GM23338 (cell line): ENCODE data around the gene ACTMAP. TPM values are rescaled to one million over a fixed set of nuclear protein-coding genes. Genes with fewer than 3 reads are reported as not detected.

Experiments used
- ATAC-seq: fragments of 200-7000 bp; cut with Tn5 transposase; 3 replicates; pipeline ENCODE4 v1.9.1; 2020
- DNase-seq: peaks from one replicate; pipeline ENCODE4 v3.0.0-alpha.2; 2015; ENCODE audit warnings: low spot score
- H2AFZ ChIP-seq: fragments of 200-600 bp; sonication (generic); 2 replicates; pipeline ENCODE4 v1.8.0; 2016; ENCODE audit warnings: antibody characterized with exemption, mild to moderate bottlenecking, moderate library complexity
- H3F3A ChIP-seq: fragments of 200-600 bp; sonication (generic); replicated peaks from 2 replicates; pipeline ENCODE4 v1.8.0; 2017; ENCODE audit warnings: antibody characterized with exemption, mixed run types, low read depth
- H3K27ac ChIP-seq: fragments of 200-600 bp; sonication (generic); 2 replicates; pipeline ENCODE4 v1.6.1; 2016; ENCODE audit warnings: low read depth
- H3K27me3 ChIP-seq: fragments of 200-600 bp; sonication (generic); 2 replicates; pipeline ENCODE4 v1.8.0; 2016; ENCODE audit warnings: mild to moderate bottlenecking, mixed run types, moderate library complexity; ENCODE audit not compliant: insufficient read depth
- H3K36me3 ChIP-seq: fragments of 200-600 bp; sonication (generic); 2 replicates; pipeline ENCODE4 v1.8.0; 2016; ENCODE audit warnings: mild to moderate bottlenecking; ENCODE audit not compliant: insufficient read depth
- H3K4me1 ChIP-seq: fragments of 200-600 bp; sonication (generic); 2 replicates; pipeline ENCODE4 v1.8.0; 2016; ENCODE audit warnings: mild to moderate bottlenecking, moderate library complexity; ENCODE audit not compliant: insufficient read depth
- H3K4me2 ChIP-seq: fragments of 200-600 bp; sonication (generic); 2 replicates; pipeline ENCODE4 v1.7.1; 2017; ENCODE audit warnings: mixed run types
- H3K4me3 ChIP-seq: fragments of 200-600 bp; sonication (generic); 2 replicates; pipeline ENCODE4 v1.6.1; 2016; ENCODE audit warnings: mixed run types
- H3K79me2 ChIP-seq: fragments of 200-600 bp; sonication (generic); replicated peaks from 2 replicates; pipeline ENCODE4 v1.8.0; 2017; ENCODE audit warnings: mild to moderate bottlenecking; ENCODE audit not compliant: insufficient read depth
- H3K9me2 ChIP-seq: fragments of 200-600 bp; sonication (generic); 2 replicates; pipeline ENCODE4 v1.8.0; 2017; ENCODE audit not compliant: insufficient read depth
- H4K20me1 ChIP-seq: fragments of 200-600 bp; sonication (generic); replicated peaks from 2 replicates; pipeline ENCODE4 v1.8.0; 2017; ENCODE audit warnings: mild to moderate bottlenecking; ENCODE audit not compliant: insufficient read depth
- H3K27ac Mint-ChIP-seq: 2 replicates; pipeline ENCODE4 v1.8.0; 2020; ENCODE audit warnings: inconsistent platforms, mild to moderate bottlenecking, moderate library complexity, mixed read lengths
- H3K27me3 Mint-ChIP-seq: 3 replicates; pipeline ENCODE4 v1.8.0; 2022; ENCODE audit warnings: low read depth, mild to moderate bottlenecking, moderate library complexity, mixed read lengths, inconsistent platforms; ENCODE audit not compliant: insufficient read depth, poor library complexity
- H3K36me3 Mint-ChIP-seq: 3 replicates; pipeline ENCODE4 v1.8.0; 2021; ENCODE audit warnings: low read depth, mild to moderate bottlenecking, inconsistent platforms, moderate library complexity, mixed read lengths
- H3K4me1 Mint-ChIP-seq: 3 replicates; pipeline ENCODE4 v1.8.0; 2020; ENCODE audit warnings: mild to moderate bottlenecking, inconsistent platforms, mixed read lengths
- H3K4me3 Mint-ChIP-seq: 3 replicates; pipeline ENCODE4 v1.8.0; 2021; ENCODE audit warnings: moderate library complexity, mild to moderate bottlenecking, inconsistent platforms, mixed read lengths
- H3K9me3 Mint-ChIP-seq: 3 replicates; pipeline ENCODE4 v1.8.0; 2020; ENCODE audit warnings: moderate library complexity, mild to moderate bottlenecking, inconsistent platforms, mixed read lengths
- CREB1 ChIP-seq: fragments of 250-450 bp; sonication (Bioruptor Pico); IDR thresholded peaks from 2 replicates; pipeline ENCODE4 v1.5.0; 2020; ENCODE audit warnings: low read depth, mild to moderate bottlenecking, moderate library complexity
- EZH2 ChIP-seq: fragments of 200-600 bp; sonication (generic); IDR thresholded peaks from one replicate; pipeline ENCODE4 v1.8.0; 2017; ENCODE audit warnings: antibody characterized with exemption, mild to moderate bottlenecking, low read depth; ENCODE audit not compliant: unreplicated experiment
- EZH2phosphoT487 ChIP-seq: fragments of 200-600 bp; sonication (generic); IDR thresholded peaks from one replicate; pipeline ENCODE4 v1.8.1; 2018; ENCODE audit warnings: antibody characterized with exemption; ENCODE audit not compliant: unreplicated experiment
- JUNB ChIP-seq: IDR thresholded peaks from one replicate; pipeline ENCODE4 v1.6.1; 2016; ENCODE audit warnings: antibody characterized with exemption; ENCODE audit not compliant: unreplicated experiment
- NANOG ChIP-seq: IDR thresholded peaks from 2 replicates; pipeline ENCODE4 v1.6.1; 2016; ENCODE audit warnings: antibody characterized with exemption, borderline replicate concordance
- POLR2AphosphoS5 ChIP-seq: IDR thresholded peaks from 2 replicates; pipeline ENCODE4 v1.6.1; 2016; ENCODE audit warnings: antibody characterized with exemption, low read depth
- STAT1 ChIP-seq: IDR thresholded peaks from one replicate; pipeline ENCODE4 v1.6.1; 2016; ENCODE audit warnings: antibody characterized with exemption; ENCODE audit not compliant: unreplicated experiment
- ZNF114 ChIP-seq: fragments of 250-450 bp; sonication (Bioruptor Pico); IDR thresholded peaks from 2 replicates; pipeline ENCODE4 v1.5.0; 2020; ENCODE audit warnings: mild to moderate bottlenecking, moderate library complexity
- ZNF331 ChIP-seq: fragments of 250-450 bp; sonication (Bioruptor Pico); IDR thresholded peaks from 2 replicates; pipeline ENCODE4 v1.5.0; 2020; ENCODE audit warnings: low read depth, mild to moderate bottlenecking, moderate library complexity
- polyA plus RNA-seq: library from polyadenylated mRNA; unstranded; fragments of >200 nt; fragmentation: Nextera tagmentation; extraction: Ambion mirVana; gene quantifications from 2 replicates; pipeline ENCODE4 v1.2.1, GENCODE V29; 2016
- total RNA-seq: library from RNA; depleted of rRNA; stranded (reverse); fragments of >200 nt; shearing (Covaris generic); gene quantifications from 2 replicates; pipeline ENCODE4 v1.2.3, GENCODE V29; 2014
- TF ChIP-seq, protein P1 (sequence below): fragments of 250-450 bp; sonication (Bioruptor Pico); IDR thresholded peaks from 2 replicates; pipeline ENCODE4 v1.5.0; 2020; ENCODE audit warnings: mild to moderate bottlenecking, moderate library complexity
- TF ChIP-seq, protein P2 (sequence below): IDR thresholded peaks from 2 replicates; pipeline ENCODE4 v1.6.1; 2016; ENCODE audit warnings: antibody characterized with exemption
- TF ChIP-seq, protein P3 (sequence below), 2 experiments: fragments of 200-600 bp in 1 of 2; sonication (generic) in 1 of 2; conservative IDR thresholded peaks; 2 replicates each; pipeline versions ENCODE4 v1.5.1 to v1.6.1; 2016 to 2017; ENCODE audit warnings: antibody characterized with exemption in 2 of 2, low read depth in 2 of 2, mild to moderate bottlenecking in 2 of 2, moderate library complexity in 1 of 2
- TF ChIP-seq, protein P4 (sequence below): IDR thresholded peaks from one replicate; pipeline ENCODE4 v1.6.1; 2018; ENCODE audit warnings: antibody characterized with exemption; ENCODE audit not compliant: unreplicated experiment

ACTMAP gene
- total and polyA plus RNA-seq, 2 experiments from 2014 or later: 14.9 to 16.7 TPM

DNA sequence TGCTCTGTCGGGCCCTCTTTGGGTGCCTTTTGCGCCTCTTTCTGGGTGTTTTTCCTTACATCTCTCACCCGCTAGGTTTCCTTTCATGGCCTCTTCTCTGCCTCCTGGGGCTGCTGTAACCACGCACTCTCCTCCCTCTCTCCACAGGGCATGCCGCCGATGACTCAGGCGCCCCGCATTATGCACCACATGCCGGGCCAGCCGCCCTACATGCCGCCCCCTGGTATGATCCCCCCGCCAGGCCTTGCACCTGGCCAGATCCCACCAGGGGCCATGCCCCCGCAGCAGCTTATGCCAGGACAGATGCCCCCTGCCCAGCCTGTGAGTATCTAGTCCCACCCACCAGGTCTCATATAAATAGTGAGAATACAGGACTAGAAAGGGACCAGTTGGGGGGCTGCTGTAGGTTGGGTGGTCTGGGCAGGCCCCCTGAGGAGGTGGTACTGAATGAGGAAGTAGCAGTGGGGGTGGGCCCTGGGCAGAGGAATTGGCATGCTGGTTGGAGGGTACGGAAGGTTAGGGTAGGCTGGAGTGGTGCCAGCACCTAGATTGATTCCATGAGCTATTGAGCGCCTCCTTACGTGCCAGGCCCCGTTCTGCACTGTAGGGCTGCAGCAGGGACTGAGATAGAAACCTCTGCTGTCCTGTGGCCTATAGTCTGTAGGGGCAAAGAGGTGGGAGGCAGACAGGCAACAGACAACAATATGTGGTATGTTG, 12.6 kb upstream of the ACTMAP start (continued):
- no peak for TF ChIP-seq EZH2phosphoT487

DNA sequence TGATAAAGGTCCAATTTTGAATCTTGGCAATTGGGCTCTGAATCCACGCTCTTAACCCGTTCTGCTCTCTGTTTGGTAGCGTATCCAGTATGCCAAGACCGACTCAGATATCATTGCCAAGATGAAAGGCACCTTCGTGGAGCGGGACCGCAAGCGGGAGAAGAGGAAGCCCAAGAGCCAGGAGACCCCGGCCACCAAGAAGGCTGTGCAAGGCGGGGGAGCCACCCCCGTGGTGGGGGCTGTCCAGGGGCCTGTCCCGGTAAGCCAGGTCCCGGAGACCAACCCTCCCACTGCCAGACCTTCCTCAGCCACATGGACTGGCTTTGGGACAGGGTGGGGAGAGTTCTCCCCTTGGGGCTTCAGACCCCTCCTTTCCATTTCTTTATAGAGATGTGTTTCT, 9.1 kb upstream of the ACTMAP start:
- Histone ChIP-seq H3K36me3 (peaks cover 78% of the 10 kb centered on the region), H3K79me2 (peaks cover 63% of the 10 kb centered on the region), H3K4me1 (peaks cover 5% of the 10 kb centered on the region; the same call in 1 of the 2 replicates), H4K20me1 (peaks cover 73% of the 10 kb centered on the region), H3F3A (peaks cover 60% of the 10 kb centered on the region), H3K9me2 (no peaks in the 10 kb centered on the region), H3K4me2 (no peak overlapping the region), H3K27me3 (no peaks in the 10 kb centered on the region), H2AFZ (no peak overlapping the region), H3K4me3 (no peak overlapping the region), H3K27ac (no peak overlapping the region)
- DNase-seq (no peak), ATAC-seq (no peak)
- TF ChIP-seq JUNB (no peak), ZNF114 (CRISPR knock-in tag) (no peak), POLR2AphosphoS5 (no peak), ZNF331 (CRISPR knock-in tag) (no peak), EZH2 (no peak), STAT1 (no peak), CREB1 (no peak), NANOG (no peak), EZH2phosphoT487 (no peak)
- TF ChIP-seq, protein P1, sequence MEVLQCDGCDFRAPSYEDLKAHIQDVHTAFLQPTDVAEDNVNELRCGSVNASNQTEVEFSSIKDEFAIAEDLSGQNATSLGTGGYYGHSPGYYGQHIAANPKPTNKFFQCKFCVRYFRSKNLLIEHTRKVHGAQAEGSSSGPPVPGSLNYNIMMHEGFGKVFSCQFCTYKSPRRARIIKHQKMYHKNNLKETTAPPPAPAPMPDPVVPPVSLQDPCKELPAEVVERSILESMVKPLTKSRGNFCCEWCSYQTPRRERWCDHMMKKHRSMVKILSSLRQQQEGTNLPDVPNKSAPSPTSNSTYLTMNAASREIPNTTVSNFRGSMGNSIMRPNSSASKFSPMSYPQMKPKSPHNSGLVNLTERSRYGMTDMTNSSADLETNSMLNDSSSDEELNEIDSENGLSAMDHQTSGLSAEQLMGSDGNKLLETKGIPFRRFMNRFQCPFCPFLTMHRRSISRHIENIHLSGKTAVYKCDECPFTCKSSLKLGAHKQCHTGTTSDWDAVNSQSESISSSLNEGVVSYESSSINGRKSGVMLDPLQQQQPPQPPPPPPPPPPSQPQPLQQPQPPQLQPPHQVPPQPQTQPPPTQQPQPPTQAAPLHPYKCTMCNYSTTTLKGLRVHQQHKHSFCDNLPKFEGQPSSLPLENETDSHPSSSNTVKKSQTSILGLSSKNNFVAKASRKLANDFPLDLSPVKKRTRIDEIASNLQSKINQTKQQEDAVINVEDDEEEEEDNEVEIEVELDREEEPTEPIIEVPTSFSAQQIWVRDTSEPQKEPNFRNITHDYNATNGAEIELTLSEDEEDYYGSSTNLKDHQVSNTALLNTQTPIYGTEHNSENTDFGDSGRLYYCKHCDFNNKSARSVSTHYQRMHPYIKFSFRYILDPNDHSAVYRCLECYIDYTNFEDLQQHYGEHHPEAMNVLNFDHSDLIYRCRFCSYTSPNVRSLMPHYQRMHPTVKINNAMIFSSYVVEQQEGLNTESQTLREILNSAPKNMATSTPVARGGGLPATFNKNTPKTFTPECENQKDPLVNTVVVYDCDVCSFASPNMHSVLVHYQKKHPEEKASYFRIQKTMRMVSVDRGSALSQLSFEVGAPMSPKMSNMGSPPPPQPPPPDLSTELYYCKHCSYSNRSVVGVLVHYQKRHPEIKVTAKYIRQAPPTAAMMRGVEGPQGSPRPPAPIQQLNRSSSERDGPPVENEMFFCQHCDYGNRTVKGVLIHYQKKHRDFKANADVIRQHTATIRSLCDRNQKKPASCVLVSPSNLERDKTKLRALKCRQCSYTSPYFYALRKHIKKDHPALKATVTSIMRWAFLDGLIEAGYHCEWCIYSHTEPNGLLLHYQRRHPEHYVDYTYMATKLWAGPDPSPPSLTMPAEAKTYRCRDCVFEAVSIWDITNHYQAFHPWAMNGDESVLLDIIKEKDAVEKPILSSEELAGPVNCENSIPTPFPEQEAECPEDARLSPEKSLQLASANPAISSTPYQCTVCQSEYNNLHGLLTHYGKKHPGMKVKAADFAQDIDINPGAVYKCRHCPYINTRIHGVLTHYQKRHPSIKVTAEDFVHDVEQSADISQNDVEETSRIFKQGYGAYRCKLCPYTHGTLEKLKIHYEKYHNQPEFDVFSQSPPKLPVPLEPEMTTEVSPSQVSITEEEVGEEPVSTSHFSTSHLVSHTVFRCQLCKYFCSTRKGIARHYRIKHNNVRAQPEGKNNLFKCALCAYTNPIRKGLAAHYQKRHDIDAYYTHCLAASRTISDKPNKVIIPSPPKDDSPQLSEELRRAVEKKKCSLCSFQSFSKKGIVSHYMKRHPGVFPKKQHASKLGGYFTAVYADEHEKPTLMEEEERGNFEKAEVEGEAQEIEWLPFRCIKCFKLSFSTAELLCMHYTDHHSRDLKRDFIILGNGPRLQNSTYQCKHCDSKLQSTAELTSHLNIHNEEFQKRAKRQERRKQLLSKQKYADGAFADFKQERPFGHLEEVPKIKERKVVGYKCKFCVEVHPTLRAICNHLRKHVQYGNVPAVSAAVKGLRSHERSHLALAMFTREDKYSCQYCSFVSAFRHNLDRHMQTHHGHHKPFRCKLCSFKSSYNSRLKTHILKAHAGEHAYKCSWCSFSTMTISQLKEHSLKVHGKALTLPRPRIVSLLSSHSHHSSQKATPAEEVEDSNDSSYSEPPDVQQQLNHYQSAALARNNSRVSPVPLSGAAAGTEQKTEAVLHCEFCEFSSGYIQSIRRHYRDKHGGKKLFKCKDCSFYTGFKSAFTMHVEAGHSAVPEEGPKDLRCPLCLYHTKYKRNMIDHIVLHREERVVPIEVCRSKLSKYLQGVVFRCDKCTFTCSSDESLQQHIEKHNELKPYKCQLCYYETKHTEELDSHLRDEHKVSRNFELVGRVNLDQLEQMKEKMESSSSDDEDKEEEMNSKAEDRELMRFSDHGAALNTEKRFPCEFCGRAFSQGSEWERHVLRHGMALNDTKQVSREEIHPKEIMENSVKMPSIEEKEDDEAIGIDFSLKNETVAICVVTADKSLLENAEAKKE: no peak
- TF ChIP-seq, protein P2, sequence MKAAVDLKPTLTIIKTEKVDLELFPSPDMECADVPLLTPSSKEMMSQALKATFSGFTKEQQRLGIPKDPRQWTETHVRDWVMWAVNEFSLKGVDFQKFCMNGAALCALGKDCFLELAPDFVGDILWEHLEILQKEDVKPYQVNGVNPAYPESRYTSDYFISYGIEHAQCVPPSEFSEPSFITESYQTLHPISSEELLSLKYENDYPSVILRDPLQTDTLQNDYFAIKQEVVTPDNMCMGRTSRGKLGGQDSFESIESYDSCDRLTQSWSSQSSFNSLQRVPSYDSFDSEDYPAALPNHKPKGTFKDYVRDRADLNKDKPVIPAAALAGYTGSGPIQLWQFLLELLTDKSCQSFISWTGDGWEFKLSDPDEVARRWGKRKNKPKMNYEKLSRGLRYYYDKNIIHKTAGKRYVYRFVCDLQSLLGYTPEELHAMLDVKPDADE: no peak
- TF ChIP-seq, protein P3, sequence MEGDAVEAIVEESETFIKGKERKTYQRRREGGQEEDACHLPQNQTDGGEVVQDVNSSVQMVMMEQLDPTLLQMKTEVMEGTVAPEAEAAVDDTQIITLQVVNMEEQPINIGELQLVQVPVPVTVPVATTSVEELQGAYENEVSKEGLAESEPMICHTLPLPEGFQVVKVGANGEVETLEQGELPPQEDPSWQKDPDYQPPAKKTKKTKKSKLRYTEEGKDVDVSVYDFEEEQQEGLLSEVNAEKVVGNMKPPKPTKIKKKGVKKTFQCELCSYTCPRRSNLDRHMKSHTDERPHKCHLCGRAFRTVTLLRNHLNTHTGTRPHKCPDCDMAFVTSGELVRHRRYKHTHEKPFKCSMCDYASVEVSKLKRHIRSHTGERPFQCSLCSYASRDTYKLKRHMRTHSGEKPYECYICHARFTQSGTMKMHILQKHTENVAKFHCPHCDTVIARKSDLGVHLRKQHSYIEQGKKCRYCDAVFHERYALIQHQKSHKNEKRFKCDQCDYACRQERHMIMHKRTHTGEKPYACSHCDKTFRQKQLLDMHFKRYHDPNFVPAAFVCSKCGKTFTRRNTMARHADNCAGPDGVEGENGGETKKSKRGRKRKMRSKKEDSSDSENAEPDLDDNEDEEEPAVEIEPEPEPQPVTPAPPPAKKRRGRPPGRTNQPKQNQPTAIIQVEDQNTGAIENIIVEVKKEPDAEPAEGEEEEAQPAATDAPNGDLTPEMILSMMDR (conservative IDR thresholded peaks at IDR 0.05; ENCODE audit: low read depth in 2 of 2): no peak
- TF ChIP-seq, protein P4, sequence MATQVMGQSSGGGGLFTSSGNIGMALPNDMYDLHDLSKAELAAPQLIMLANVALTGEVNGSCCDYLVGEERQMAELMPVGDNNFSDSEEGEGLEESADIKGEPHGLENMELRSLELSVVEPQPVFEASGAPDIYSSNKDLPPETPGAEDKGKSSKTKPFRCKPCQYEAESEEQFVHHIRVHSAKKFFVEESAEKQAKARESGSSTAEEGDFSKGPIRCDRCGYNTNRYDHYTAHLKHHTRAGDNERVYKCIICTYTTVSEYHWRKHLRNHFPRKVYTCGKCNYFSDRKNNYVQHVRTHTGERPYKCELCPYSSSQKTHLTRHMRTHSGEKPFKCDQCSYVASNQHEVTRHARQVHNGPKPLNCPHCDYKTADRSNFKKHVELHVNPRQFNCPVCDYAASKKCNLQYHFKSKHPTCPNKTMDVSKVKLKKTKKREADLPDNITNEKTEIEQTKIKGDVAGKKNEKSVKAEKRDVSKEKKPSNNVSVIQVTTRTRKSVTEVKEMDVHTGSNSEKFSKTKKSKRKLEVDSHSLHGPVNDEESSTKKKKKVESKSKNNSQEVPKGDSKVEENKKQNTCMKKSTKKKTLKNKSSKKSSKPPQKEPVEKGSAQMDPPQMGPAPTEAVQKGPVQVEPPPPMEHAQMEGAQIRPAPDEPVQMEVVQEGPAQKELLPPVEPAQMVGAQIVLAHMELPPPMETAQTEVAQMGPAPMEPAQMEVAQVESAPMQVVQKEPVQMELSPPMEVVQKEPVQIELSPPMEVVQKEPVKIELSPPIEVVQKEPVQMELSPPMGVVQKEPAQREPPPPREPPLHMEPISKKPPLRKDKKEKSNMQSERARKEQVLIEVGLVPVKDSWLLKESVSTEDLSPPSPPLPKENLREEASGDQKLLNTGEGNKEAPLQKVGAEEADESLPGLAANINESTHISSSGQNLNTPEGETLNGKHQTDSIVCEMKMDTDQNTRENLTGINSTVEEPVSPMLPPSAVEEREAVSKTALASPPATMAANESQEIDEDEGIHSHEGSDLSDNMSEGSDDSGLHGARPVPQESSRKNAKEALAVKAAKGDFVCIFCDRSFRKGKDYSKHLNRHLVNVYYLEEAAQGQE: no peak
- Mint-ChIP-seq H3K4me3 (no peak overlapping the region), H3K9me3 (no peaks in the 10 kb centered on the region), H3K36me3 (peaks cover 95% of the 10 kb centered on the region), H3K27ac (no peak overlapping the region), H3K4me1 (peaks cover 11% of the 10 kb centered on the region), H3K27me3 (peaks cover under 1% of the 10 kb centered on the region)
